HG03439 (cell line): ENCODE results near the gene CRYGD.
"Not testable (repeated sequence)": the region's sequence is repeated elsewhere in the genome, so short reads cannot be mapped to it uniquely, and the experiment has no call there.

Experiments used
- ATAC-seq: cut with Tn5 transposase; IDR thresholded peaks from one replicate; pipeline ENCODE4 v1.9.1; 2021; ENCODE audit warnings: mild to moderate bottlenecking, moderate library complexity; ENCODE audit not compliant: unreplicated experiment

Gene CRYGD

GRCh38 chr2:208130712-208131110, 6.4 kb upstream of the CRYGD start:
- ATAC-seq: no peak

- ATAC-seq: no peak
Measured at GRCh38 chr2:208129744-208130711, 5.7 kb upstream of the CRYGD start, which contains the start of gene CRYGC. Gene CRYGC, minus strand, starts transcription at chr2:208129828. Its CDS starts 36 bp downstream, at chr2:208129792.

GRCh38 chr2:208128136-208128535, 3.8 kb upstream of the CRYGD start:
- ATAC-seq: no peak

GRCh38 chr2:208127090-208127489, 2.8 kb upstream of the CRYGD start:
- no peak for ATAC-seq

- no peak for ATAC-seq
Measured at GRCh38 chr2:208125251-208125650, 927 bp upstream of the CRYGD start.

GRCh38 chr2:208122248-208122647, 2.1 kb downstream of the CRYGD start:
- no peak for ATAC-seq

- no peak for ATAC-seq
Measured at GRCh38 chr2:208118918-208119317, 5.4 kb downstream of the CRYGD start.

GRCh38 chr2:208117390-208117789, 6.9 kb downstream of the CRYGD start:
- ATAC-seq: not testable (repeated sequence)

- ATAC-seq: no peak
Measured at GRCh38 chr2:208112969-208113368, 11.4 kb downstream of the CRYGD start.

- ATAC-seq: not testable (repeated sequence)
Measured at GRCh38 chr2:208112273-208112745, 12.0 kb downstream of the CRYGD start.

- no peak for ATAC-seq
Measured at GRCh38 chr2:208103616-208104015, 20.7 kb downstream of the CRYGD start.

- no peak for ATAC-seq
Measured at GRCh38 chr2:208101716-208102631, 22.4 kb downstream of the CRYGD start.

- ATAC-seq: no peak
Measured at GRCh38 chr2:208099682-208100470, 24.4 kb downstream of the CRYGD start.

GRCh38 chr2:208098701-208099100, 25.6 kb downstream of the CRYGD start:
- not testable (repeated sequence) for ATAC-seq

- no peak for ATAC-seq
Measured at GRCh38 chr2:208098267-208098666, 26.1 kb downstream of the CRYGD start.

- no peak for ATAC-seq
Measured at GRCh38 chr2:208097801-208098200, 26.5 kb downstream of the CRYGD start.

- ATAC-seq: no peak
Measured at GRCh38 chr2:208097313-208097712, 27.0 kb downstream of the CRYGD start.

GRCh38 chr2:208096080-208096479, 28.2 kb downstream of the CRYGD start:
- ATAC-seq: no peak

- no peak for ATAC-seq
Measured at GRCh38 chr2:208093128-208093527, 31.2 kb downstream of the CRYGD start.

GRCh38 chr2:208092093-208092832, 32.1 kb downstream of the CRYGD start:
- no peak for ATAC-seq
